CD4-positive, alpha-beta T cell treated with Interleukin-2 at 100 ng/mL for 4 hours (primary cell): Measurements from ENCODE around the gene C11orf71.

Experiments
- DNase-seq: peaks from one replicate; pipeline ENCODE4 v3.0.0-alpha.2; 2020; ENCODE audit warnings: low spot score

Gene C11orf71

GRCh38 chr11:114399490-114400215 lies 658 bp downstream of the C11orf71 start:
- no peak for DNase-seq

GRCh38 chr11:114398303-114398920 lies 1.9 kb downstream of the C11orf71 start:
- DNase-seq: no peak

- no peak for DNase-seq
Observed at GRCh38 chr11:114397349-114397982, 2.8 kb downstream of the C11orf71 start.

GRCh38 chr11:114396916-114397315 lies 3.4 kb downstream of the C11orf71 start:
- DNase-seq: no peak

- no peak for DNase-seq
Observed at GRCh38 chr11:114395736-114396135, 4.6 kb downstream of the C11orf71 start.

GRCh38 chr11:114392735-114393667 lies 7.3 kb downstream of the C11orf71 start:
- no peak for DNase-seq

- DNase-seq: no peak
Observed at GRCh38 chr11:114386545-114386944, 13.8 kb downstream of the C11orf71 start.

- no peak for DNase-seq
Observed at GRCh38 chr11:114386131-114386530, 14.2 kb downstream of the C11orf71 start.

- no peak for DNase-seq
Observed at GRCh38 chr11:114384487-114384886, 15.8 kb downstream of the C11orf71 start.

GRCh38 chr11:114382509-114382908 lies 17.8 kb downstream of the C11orf71 start:
- DNase-seq: no peak

- no peak for DNase-seq
Observed at GRCh38 chr11:114379394-114380069, 20.8 kb downstream of the C11orf71 start.

- DNase-seq: no peak
Observed at GRCh38 chr11:114377612-114378267, 22.6 kb downstream of the C11orf71 start.

- no peak for DNase-seq
Observed at GRCh38 chr11:114375052-114375451, 25.3 kb downstream of the C11orf71 start.

- no peak for DNase-seq
Observed at GRCh38 chr11:114368918-114369680, 31.2 kb downstream of the C11orf71 start.

GRCh38 chr11:114367244-114367957 lies 32.9 kb downstream of the C11orf71 start:
- no peak for DNase-seq

GRCh38 chr11:114366331-114367243 lies 33.7 kb downstream of the C11orf71 start:
- DNase-seq: no peak

- DNase-seq: no peak
Observed at GRCh38 chr11:114362958-114363357, 37.4 kb downstream of the C11orf71 start.

- DNase-seq: no peak
Observed at GRCh38 chr11:114362326-114362725, 38.0 kb downstream of the C11orf71 start.

- DNase-seq: no peak
Observed at GRCh38 chr11:114359342-114359741, 41.0 kb downstream of the C11orf71 start.
